ENCODE results near the gene ARID1B. TPM values are rescaled to one million over a fixed set of nuclear protein-coding genes. Genes with fewer than 3 reads are reported as not detected.

Gene ARID1B
- total and polyA plus RNA-seq, 10 donors: 17.7 to 223 (median 141) TPM

GRCh38 chr6:157201083-157201482 lies 423.9 kb downstream of the ARID1B start:
- no peak overlapping the region for H3K4me3 ChIP-seq
- no peak overlapping the region for H3K27ac ChIP-seq
- TF ChIP-seq POLR2AphosphoS5 (IDR thresholded peaks at IDR 0.05) (peak in 1 of 3 donors; percentile 60), POLR2A (IDR thresholded peaks at IDR 0.05) (no peak)
- no peaks in the 10 kb centered on the region for H3K9me3 ChIP-seq
- peaks cover 0 to 5% (median 0%) of the 10 kb centered on the region in 6 donors for H3K4me1 ChIP-seq
- no peaks in the 10 kb centered on the region for H3K27me3 ChIP-seq (replicated peaks in 1 of 7)
- intact Hi-C loops (cut with DNase I; ENCODE audit: low total_unique reads): no loop called here
- DNase-seq: no peak
- peaks cover 5 to 100% (median 83%) of the 10 kb centered on the region in 6 donors for H3K36me3 ChIP-seq
- 92 to 98% (median 95%) methylated on average over 16 to 17 of the region's 17 CpGs for WGBS, 5 donors

GRCh38 chr6:157203312-157203744 lies 426.1 kb downstream of the ARID1B start:
- DNase-seq: no peak
- no peaks in the 10 kb centered on the region for H3K27me3 ChIP-seq (replicated peaks in 1 of 7)
- TF ChIP-seq CTCF (IDR thresholded peaks at IDR 0.05 in 8 of 11, conservative IDR thresholded peaks at IDR 0.05 in 3 of 11): no peak
- no peak for TF ChIP-seq POLR2AphosphoS5 (IDR thresholded peaks at IDR 0.05)
- no peak for TF ChIP-seq POLR2A (IDR thresholded peaks at IDR 0.05)
- H3K27ac ChIP-seq: no peak overlapping the region
- no peak overlapping the region for H3K4me3 ChIP-seq
- no peaks in the 10 kb centered on the region for H3K9me3 ChIP-seq
- WGBS, 5 donors: 80 to 91% (median 88%) methylated on average over 11 of the region's 11 CpGs
- peaks cover 5 to 100% (median 79%) of the 10 kb centered on the region in 6 donors for H3K36me3 ChIP-seq
- intact Hi-C loops (cut with DNase I; ENCODE audit: low total_unique reads): no loop called here
- peaks cover 0 to 4% (median 0%) of the 10 kb centered on the region in 6 donors for H3K4me1 ChIP-seq

GRCh38 chr6:157203764-157204163 lies 426.6 kb downstream of the ARID1B start:
- H3K4me1 ChIP-seq: no peaks in the 10 kb centered on the region
- intact Hi-C loops (cut with DNase I; ENCODE audit: low total_unique reads): no loop called here
- no peak overlapping the region for H3K27ac ChIP-seq
- H3K4me3 ChIP-seq: no peak overlapping the region
- no peak for TF ChIP-seq POLR2A (IDR thresholded peaks at IDR 0.05)
- TF ChIP-seq POLR2AphosphoS5 (IDR thresholded peaks at IDR 0.05): no peak
- no peak for TF ChIP-seq CTCF (IDR thresholded peaks at IDR 0.05 in 8 of 11, conservative IDR thresholded peaks at IDR 0.05 in 3 of 11)
- peaks cover 5 to 100% (median 74%) of the 10 kb centered on the region in 6 donors for H3K36me3 ChIP-seq
- DNase-seq: no peak
- H3K27me3 ChIP-seq (replicated peaks in 1 of 7): no peaks in the 10 kb centered on the region
- H3K9me3 ChIP-seq: no peaks in the 10 kb centered on the region
- WGBS, 5 donors: 91 to 96% (median 95%) methylated on average over 6 of the region's 6 CpGs

- Histone ChIP-seq H3K36me3 (peaks cover 5 to 94% (median 59%) of the 10 kb centered on the region in 6 donors), H3K4me1 (no peaks in the 10 kb centered on the region), H3K27ac (no peak overlapping the region), H3K9me3 (no peaks in the 10 kb centered on the region), H3K27me3 (replicated peaks in 1 of 7) (no peaks in the 10 kb centered on the region), H3K4me3 (no peak overlapping the region)
- WGBS, 5 donors: 89 to 92% (median 89%) methylated on average over 11 of the region's 11 CpGs
- no peak for DNase-seq
- intact Hi-C loops (cut with DNase I; ENCODE audit: low total_unique reads): no loop called here
- no peak for TF ChIP-seq CTCF (IDR thresholded peaks at IDR 0.05 in 8 of 11, conservative IDR thresholded peaks at IDR 0.05 in 3 of 11)
Observed at GRCh38 chr6:157205473-157206358, 428.5 kb downstream of the ARID1B start.
